Stimulated activated naive B cell treated with anti-CD40 and anti-IgM and Interleukin-4, amounts not matched to agents 10 μg/mL and 1 μg/mL and 100 μg/mL, for 72 hours (primary cell): ENCODE results near the gene IL12B.
"Not testable (repeated sequence)": the region's sequence is repeated elsewhere in the genome, so short reads cannot be mapped to it uniquely, and the experiment has no call there.

Experiments used
- ATAC-seq, 2 donors: fragments of 150-1000 bp; cut with Tn5 transposase; replicated peaks; 2 replicates each; pipeline ENCODE4 v1.10.0; 2021; ENCODE audit warnings: moderate library complexity in 1 of 2
- DNase-seq: peaks from one replicate; pipeline ENCODE4 v3.0.0; 2021
- H3K27ac Mint-ChIP-seq: one replicate; pipeline ENCODE4 v1.8.0; 2022; ENCODE audit warnings: mild to moderate bottlenecking, mixed read lengths
- H3K27me3 Mint-ChIP-seq, 2 donors: one replicate each; pipeline ENCODE4 v1.8.0; 2022; ENCODE audit warnings: mixed read lengths in 2 of 2
- H3K36me3 Mint-ChIP-seq, 2 donors: one replicate each; pipeline ENCODE4 v1.8.0; 2022; ENCODE audit warnings: mixed read lengths in 2 of 2, mild to moderate bottlenecking in 1 of 2
- H3K4me1 Mint-ChIP-seq, 2 donors: one replicate each; pipeline ENCODE4 v1.8.0; 2022; ENCODE audit warnings: mixed read lengths in 2 of 2, mild to moderate bottlenecking in 1 of 2
- H3K4me3 Mint-ChIP-seq, 2 donors: one replicate each; pipeline ENCODE4 v1.8.0; 2022; ENCODE audit warnings: mild to moderate bottlenecking in 2 of 2, mixed read lengths in 2 of 2, moderate library complexity in 1 of 2
- H3K9me3 Mint-ChIP-seq, 2 donors: one replicate each; pipeline ENCODE4 v1.8.0; 2022; ENCODE audit warnings: mixed read lengths in 2 of 2, mild to moderate bottlenecking in 1 of 2

IL12B gene

DNA sequence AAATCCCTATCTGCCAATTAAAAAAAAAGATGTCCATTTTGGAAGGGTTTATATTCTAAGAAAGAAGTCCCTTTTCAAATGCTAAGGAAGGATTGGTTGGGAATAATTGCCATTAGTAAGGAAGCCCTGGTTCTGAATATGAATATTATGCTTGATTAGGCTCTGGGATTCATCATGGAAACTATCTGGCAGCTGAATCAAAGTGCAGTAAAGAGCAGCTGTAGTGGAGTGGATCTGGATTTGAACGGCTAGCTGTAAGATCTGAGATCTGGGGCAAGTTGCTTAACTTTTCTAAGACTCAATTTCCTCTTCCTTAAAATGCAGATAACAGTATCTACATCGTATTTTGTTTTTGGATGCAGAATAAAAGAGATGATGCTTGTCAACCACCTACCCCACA lies 10.5 kb downstream of the IL12B start:
- DNase-seq (no peak), ATAC-seq (no peak)
- H3K4me1 Mint-ChIP-seq, result no peaks in the 10 kb centered on the region
- H3K27ac Mint-ChIP-seq, result no peak overlapping the region
- no peaks in the 10 kb centered on the region for H3K36me3 Mint-ChIP-seq
- no peaks in the 10 kb centered on the region for H3K9me3 Mint-ChIP-seq
- no peak overlapping the region for H3K4me3 Mint-ChIP-seq
- no peaks in the 10 kb centered on the region for H3K27me3 Mint-ChIP-seq

DNA sequence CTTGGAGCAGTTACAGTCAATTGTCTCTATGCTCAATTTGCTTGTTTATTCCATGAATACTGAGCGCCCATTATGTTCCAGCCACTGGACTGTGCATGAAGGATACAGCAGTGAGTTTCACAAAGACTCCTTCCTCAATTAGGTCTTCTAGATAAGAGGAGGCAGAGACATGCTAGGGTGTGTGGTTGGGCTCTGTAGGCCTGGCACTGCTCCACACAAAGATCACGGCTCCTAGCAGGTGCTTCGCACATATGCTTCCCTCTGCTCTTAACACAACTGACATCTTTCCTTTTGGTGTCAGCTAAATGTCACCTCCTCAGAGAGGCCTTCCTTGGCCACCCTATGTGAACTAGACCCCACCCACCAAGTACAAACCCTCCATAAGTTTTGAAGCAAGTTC lies 10.9 kb downstream of the IL12B start:
- DNase-seq, result no peak
- no peak for ATAC-seq
- H3K4me3 Mint-ChIP-seq, result no peak overlapping the region

DNA sequence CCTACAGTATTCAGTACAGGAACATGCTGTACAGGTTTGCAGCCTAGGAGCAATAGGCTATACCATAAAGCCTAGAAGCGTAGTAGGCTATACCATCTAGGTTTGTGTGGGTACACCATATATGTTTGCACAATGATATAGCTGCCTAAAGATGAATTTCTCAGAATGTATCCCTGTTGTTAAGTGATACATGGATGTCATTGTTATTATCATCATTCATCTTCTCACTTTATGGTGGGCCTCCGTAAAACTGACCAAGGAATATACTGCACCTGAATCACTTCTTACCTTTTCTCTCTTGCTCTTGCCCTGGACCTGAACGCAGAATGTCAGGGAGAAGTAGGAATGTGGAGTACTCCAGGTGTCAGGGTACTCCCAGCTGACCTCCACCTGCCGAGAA lies 11.8 kb downstream of the IL12B start:
- Mint-ChIP-seq H3K9me3 (no peaks in the 10 kb centered on the region), H3K4me3 (no peak overlapping the region), H3K27me3 (peaks cover 0 to 4% of the 10 kb centered on the region in 2 donors), H3K4me1 (no peaks in the 10 kb centered on the region), H3K36me3 (no peaks in the 10 kb centered on the region), H3K27ac (no peak overlapping the region)
- DNase-seq (no peak), ATAC-seq (no peak)

More for the DNA sequence above, 10.9 kb downstream of the IL12B start:
- Mint-ChIP-seq H3K36me3 (no peaks in the 10 kb centered on the region), H3K9me3 (no peaks in the 10 kb centered on the region), H3K27me3 (no peaks in the 10 kb centered on the region), H3K4me1 (no peaks in the 10 kb centered on the region), H3K27ac (no peak overlapping the region)

DNA sequence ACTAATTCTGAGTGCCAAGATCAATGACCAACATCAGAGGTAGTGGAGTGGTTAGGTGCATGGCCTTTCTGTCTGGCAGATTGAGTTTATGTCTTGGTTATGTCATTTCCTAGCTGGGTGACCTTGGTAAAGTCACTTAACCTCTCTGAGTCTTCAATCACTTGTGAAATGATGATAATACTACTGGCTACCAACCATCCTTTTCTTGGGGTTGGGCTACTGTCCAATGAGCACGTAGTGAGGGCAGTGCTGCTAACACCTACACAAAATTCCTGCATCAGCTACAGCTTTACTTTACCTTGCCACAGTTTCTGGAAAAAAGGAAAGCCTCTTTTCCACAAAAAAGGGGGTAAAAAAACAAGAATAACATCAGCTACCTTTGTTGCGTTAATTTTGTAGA lies 12.4 kb downstream of the IL12B start:
- H3K4me3 Mint-ChIP-seq, result no peak overlapping the region
- DNase-seq, result no peak
- no peaks in the 10 kb centered on the region for H3K36me3 Mint-ChIP-seq
- ATAC-seq, result no peak
- no peak overlapping the region for H3K27ac Mint-ChIP-seq
- peaks cover 0 to 4% of the 10 kb centered on the region in 2 donors for H3K27me3 Mint-ChIP-seq
- no peaks in the 10 kb centered on the region for H3K4me1 Mint-ChIP-seq
- no peaks in the 10 kb centered on the region for H3K9me3 Mint-ChIP-seq

DNA sequence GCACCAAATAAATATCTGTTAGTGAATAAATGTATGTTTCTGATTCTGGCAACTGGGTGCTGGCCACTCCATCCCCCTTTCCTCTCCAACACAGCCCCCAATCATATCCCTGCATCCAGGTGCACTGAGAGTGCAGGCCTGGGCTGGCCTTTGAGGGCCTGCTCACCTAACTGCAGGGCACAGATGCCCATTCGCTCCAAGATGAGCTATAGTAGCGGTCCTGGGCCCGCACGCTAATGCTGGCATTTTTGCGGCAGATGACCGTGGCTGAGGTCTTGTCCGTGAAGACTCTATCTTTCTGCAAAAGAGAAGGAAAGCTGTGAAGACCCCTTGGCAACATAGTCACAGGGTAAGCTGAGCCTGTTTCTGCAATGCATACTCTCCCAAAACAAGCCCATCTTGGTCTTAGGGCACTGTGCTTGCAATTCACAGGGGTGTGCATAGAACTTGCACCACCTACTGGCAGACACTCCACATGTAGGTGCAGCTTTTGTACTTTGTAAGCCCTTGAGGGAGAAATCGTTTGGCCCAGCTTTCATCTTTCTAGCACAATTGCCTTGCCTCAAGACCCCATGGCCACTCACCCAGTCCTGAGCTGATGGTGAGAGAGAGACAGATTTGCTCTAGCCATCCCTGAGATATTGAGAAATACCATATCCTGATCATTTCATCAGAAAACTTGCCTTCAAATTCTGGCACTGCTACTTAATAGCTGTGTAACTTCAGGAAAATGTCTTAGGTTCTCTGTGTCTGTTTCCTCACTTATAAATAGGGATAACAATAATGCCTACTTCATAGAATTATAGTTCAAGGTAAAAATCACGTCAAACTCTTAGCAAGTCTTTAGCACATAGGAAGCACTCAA lies 13.5 kb downstream of the IL12B start:
- H3K9me3 Mint-ChIP-seq, result no peaks in the 10 kb centered on the region
- DNase-seq (no peak), ATAC-seq (peak; percentile 80 to 83)
- peaks cover 0 to 4% of the 10 kb centered on the region in 2 donors for H3K27me3 Mint-ChIP-seq
- no peak overlapping the region for H3K4me3 Mint-ChIP-seq
- H3K4me1 Mint-ChIP-seq, result no peaks in the 10 kb centered on the region
- no peaks in the 10 kb centered on the region for H3K36me3 Mint-ChIP-seq
- H3K27ac Mint-ChIP-seq, result no peak overlapping the region

DNA sequence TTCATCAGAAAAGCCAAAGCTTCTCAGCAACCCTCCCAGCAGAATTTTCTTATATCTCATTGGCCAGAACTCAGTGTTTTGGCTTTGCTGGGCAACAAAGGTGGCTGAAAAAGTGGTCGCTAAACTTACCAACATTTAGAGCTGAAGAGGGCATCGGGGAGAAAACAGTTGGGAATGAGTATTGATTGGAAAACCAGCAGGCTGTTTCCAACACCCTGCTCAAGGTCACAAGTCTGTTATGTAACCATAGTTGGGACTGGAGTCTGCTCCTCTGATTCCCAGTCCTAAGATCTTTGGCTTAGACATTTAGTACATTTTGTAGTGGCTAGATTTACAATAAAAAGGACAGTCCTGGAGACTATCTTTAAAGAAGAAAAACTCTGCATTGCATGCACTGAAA lies 17.1 kb downstream of the IL12B start:
- H3K4me3 Mint-ChIP-seq, result no peak overlapping the region
- H3K9me3 Mint-ChIP-seq, result no peaks in the 10 kb centered on the region
- no peak for DNase-seq
- peaks cover 0 to 4% of the 10 kb centered on the region in 2 donors for H3K27me3 Mint-ChIP-seq
- H3K4me1 Mint-ChIP-seq, result peaks cover 10% of the 10 kb centered on the region in 2 donors
- no peak overlapping the region for H3K27ac Mint-ChIP-seq
- no peaks in the 10 kb centered on the region for H3K36me3 Mint-ChIP-seq
- ATAC-seq, result no peak

DNA sequence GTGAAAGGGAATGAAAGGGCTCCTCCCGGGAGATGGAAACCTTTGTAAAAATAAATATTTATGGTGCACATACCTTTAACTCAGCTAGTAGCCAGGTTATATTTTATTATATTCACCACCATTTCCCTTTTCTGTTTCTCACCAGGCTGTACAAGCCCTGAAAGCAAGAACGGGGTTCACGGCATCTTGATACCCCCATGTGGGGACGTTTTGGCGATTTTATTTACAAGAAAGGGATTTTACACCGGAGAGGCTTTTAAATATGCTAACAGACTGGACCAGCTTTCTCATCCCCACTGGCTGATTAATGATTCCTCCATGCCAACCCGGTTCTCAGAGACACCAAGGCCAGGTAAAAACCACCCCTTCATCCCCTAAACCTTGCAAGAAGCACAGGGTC lies 19.2 kb downstream of the IL12B start:
- ATAC-seq, result no peak
- peak overlapping the region; percentile 72 to 77 for H3K4me3 Mint-ChIP-seq
- H3K27ac Mint-ChIP-seq, result no peak overlapping the region
- H3K9me3 Mint-ChIP-seq, result no peaks in the 10 kb centered on the region
- no peaks in the 10 kb centered on the region for H3K36me3 Mint-ChIP-seq
- peaks cover 0 to 4% of the 10 kb centered on the region in 2 donors for H3K27me3 Mint-ChIP-seq
- peaks cover 14 to 17% of the 10 kb centered on the region in 2 donors for H3K4me1 Mint-ChIP-seq
- DNase-seq, result no peak

DNA sequence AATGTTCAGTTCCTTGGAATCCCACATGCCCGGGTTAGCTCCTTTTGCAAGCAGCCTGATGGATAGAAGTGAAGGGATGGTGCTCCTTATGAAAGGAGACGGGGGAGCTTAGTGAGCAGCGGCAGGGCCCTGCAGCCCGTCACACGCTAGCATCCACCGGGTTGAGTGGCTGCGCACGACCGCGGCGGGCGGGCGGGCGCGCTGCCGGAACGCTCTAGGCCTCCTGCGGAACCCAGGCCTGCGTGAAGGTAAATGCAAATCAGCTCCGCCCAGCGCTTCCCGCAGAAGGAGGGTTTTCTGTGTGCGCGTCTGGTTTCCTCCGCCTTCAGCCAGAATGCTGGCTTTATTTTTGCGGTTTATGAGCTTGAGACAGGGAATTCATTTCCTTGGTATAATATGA lies 19.8 kb downstream of the IL12B start:
- peaks cover 0 to 4% of the 10 kb centered on the region in 2 donors for H3K27me3 Mint-ChIP-seq
- ATAC-seq (peak; percentile 83 to 93), DNase-seq (no peak)
- peaks cover 14 to 20% of the 10 kb centered on the region in 2 donors for H3K4me1 Mint-ChIP-seq
- peak overlapping the region; percentile 72 to 77 for H3K4me3 Mint-ChIP-seq
- no peaks in the 10 kb centered on the region for H3K9me3 Mint-ChIP-seq
- H3K27ac Mint-ChIP-seq, result peak overlapping the region; percentile 7
- H3K36me3 Mint-ChIP-seq, result no peaks in the 10 kb centered on the region

DNA sequence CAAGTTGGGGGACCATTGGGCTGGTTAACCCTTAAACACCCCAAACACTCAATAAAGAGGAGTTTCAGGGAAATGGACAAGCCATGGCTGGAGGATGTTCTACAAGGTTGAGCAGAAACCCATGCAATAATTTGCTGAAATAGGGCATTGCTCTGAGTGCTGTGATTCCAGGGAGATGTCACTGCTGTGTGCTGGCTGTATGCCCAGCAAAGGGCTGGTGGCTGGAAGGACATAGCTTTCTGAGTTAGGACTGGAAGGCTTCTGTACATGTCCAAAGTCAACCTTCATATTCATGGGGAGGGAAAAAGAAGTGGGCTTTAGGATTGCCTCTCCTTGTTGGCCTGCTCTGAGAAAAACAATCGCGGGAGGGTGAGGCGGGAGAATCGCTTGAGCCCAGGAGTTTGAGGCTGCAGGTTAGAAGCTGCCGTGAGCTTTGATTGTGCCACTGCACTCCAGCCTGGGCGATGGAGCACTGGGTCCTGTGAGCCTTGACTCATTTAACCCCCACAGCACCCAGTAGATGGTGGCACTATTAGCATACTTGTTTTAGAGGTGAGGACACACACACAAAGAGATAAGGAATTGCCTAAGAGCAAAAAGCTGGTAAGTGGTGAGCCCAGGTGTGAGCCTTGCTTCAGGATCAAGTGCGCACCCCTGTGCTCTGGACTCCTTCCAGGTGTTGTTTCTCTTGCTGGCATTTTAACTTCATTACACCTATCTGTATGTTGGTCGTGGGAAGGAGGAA lies 20.4 kb downstream of the IL12B start:
- Mint-ChIP-seq H3K4me3 (peak overlapping the region; percentile 72 to 77), H3K27ac (no peak overlapping the region), H3K27me3 (peaks cover 0 to 4% of the 10 kb centered on the region in 2 donors), H3K36me3 (no peaks in the 10 kb centered on the region), H3K9me3 (no peaks in the 10 kb centered on the region), H3K4me1 (peaks cover 14 to 26% of the 10 kb centered on the region in 2 donors)
- ATAC-seq, result peak; percentile 25 to 42
- no peak for DNase-seq

DNA sequence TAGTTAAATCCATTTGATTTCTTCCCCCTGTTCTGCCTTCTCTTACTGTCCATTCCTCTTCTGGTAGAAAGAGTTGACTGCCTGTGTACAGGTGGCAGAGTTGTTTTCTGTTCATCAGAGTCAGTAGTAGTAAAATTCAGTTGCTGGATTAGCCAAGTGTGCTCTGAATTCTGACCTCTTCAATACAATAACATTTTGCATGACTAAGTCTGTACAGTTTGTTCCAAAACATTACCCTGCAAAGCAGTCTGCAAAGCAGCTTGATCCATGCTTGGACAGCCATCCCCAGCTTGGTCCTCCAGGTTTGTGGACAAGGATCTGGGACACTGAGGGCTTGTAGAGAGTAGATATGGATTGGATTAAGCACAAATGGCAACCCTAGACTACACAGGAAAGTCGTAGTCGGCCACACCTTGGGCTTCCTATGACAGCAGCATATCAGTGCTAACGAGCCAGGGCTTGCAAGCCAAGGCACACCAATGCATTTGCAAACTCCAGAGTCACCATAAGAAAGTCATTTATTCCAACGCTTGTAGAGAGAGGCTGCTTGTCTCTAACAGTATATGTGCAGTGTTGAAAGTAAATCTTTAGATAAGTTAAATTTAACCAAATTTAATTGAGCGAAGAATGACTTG lies 25.2 kb downstream of the IL12B start:
- Mint-ChIP-seq H3K9me3 (peaks cover 17 to 19% of the 10 kb centered on the region in 2 donors), H3K36me3 (peaks cover 15 to 21% of the 10 kb centered on the region in 2 donors), H3K27me3 (no peaks in the 10 kb centered on the region), H3K27ac (no peak overlapping the region), H3K4me1 (peaks cover 13 to 39% of the 10 kb centered on the region in 2 donors), H3K4me3 (no peak overlapping the region)
- ATAC-seq (no peak), DNase-seq (no peak)

DNA sequence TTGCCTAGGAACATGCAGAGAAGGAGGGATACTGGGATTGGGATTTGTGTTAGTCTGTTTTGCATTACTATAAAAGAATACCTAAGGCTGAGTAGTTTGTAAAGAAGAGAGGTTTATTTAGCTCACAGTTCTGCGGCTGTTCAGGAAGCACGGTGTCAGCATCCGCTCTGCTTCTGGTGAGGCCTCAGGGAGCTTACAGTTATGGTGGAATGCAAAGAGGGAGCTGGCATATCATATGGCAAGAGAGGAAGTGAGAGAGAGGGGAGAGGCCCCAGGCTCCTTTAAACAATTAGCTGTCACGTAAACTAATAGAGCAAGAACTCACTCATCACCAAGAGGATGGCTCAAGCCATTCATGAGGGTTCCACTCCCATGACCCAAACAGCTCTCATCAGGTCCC lies 27.0 kb downstream of the IL12B start:
- H3K36me3 Mint-ChIP-seq, result peaks cover 22 to 27% of the 10 kb centered on the region in 2 donors
- H3K27ac Mint-ChIP-seq, result peak overlapping the region; percentile 53
- no peak for DNase-seq
- no peaks in the 10 kb centered on the region for H3K27me3 Mint-ChIP-seq
- H3K9me3 Mint-ChIP-seq, result peaks cover 26 to 29% of the 10 kb centered on the region in 2 donors
- ATAC-seq, result peak; percentile 48 to 52
- H3K4me3 Mint-ChIP-seq, result no peak overlapping the region
- H3K4me1 Mint-ChIP-seq, result peaks cover 11 to 39% of the 10 kb centered on the region in 2 donors

DNA sequence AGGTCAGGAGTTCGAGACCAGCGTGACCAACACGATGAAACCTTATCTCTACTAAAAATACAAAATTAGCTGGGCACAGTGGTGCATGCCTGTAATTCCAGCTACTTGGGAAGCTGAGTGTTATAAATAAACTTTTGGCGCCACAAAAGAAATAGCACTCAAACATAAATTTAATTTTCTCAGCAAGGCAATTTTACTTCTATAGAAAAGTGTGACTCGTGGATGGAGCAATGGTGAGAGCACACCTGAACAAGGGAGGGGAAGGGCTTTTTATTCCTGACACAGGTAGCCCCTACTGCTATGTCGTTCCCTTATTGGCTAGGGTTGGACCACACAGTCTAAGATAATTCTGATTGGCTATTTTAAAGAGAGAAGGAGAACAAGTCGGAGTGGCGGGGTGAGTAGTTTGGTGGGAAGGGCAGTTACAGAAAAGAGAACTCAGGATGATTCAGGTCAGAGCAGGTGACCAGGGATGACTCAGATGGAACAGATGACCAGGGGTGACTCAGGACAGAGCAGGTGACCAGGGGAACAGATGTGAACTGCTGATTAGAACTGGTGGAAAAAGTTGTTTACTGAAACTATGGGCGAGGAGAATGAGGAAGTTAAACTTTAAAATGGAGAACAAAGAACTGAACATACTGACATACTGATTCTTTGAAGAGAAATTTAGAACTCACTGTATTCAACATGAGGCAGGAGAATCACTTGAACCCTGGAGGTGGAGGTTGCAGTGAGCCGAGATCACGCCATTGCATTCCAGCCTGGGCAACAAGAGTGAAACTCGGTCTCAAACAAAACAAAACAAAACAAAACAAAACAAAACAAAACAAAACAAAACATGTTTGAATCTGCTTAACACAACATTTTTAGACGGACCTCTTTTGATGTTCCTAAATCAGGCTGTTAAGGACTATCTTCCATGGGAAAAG lies 28.1 kb downstream of the IL12B start:
- ATAC-seq (peak; percentile 96 to 98), DNase-seq (peak; percentile 70)
- peak overlapping the region; percentile 5 to 10 for H3K4me3 Mint-ChIP-seq
- peak overlapping the region; percentile 86 for H3K27ac Mint-ChIP-seq
- peaks cover 34 to 36% of the 10 kb centered on the region in 2 donors for H3K9me3 Mint-ChIP-seq
- H3K4me1 Mint-ChIP-seq, result peaks cover 7 to 31% of the 10 kb centered on the region in 2 donors
- not testable (repeated sequence) for H3K27me3 Mint-ChIP-seq
- peaks cover 31 to 38% of the 10 kb centered on the region in 2 donors for H3K36me3 Mint-ChIP-seq

DNA sequence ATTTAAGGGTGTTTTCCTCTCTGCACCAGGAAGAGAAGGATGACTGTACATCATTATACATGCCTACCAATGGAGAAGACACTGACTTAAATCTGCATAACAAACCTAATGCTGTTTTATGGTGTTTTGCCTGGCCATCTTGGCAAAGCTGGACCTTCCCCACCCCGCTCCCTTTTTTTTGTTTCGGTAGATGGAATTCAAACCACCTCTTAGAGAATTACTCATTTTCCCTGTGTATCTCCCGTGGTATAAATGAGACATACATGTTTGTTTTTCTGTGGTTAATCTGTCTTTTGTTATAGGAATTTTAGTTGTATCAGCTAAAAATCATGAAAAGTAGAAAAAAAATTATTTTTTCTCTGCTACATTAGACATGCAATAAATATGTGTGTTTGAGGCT lies 28.8 kb downstream of the IL12B start:
- Mint-ChIP-seq H3K4me3 (no peak overlapping the region), H3K27me3 (no peaks in the 10 kb centered on the region), H3K27ac (peak overlapping the region; percentile 86), H3K4me1 (peaks cover 7 to 31% of the 10 kb centered on the region in 2 donors), H3K9me3 (peaks cover 37% of the 10 kb centered on the region in 2 donors), H3K36me3 (peaks cover 34 to 43% of the 10 kb centered on the region in 2 donors)
- ATAC-seq (no peak), DNase-seq (no peak)
